Cardiac fibroblast (primary cell): Measurements from ENCODE around the gene RANBP9.

Source experiments
- DNase-seq, 2 donors: peaks; one replicate each; pipeline versions ENCODE4 v3.0.0 to v3.0.0-alpha.2; 2010; ENCODE audit warnings: low read depth in 2 of 2
- H3K4me3 ChIP-seq, 2 donors: replicated peaks in 1 of 2; 1 replicate in 1 of 2; 2 replicates in 1 of 2; pipeline ENCODE4 v1.5.1; 2011; ENCODE audit warnings: low read depth in 2 of 2, low read length in 2 of 2, mild to moderate bottlenecking in 2 of 2, moderate library complexity in 1 of 2
- CTCF ChIP-seq: IDR thresholded peaks from one replicate; pipeline ENCODE4 v1.5.1; 2011; ENCODE audit warnings: low read depth, mild to moderate bottlenecking, low read length, inconsistent platforms

RANBP9 gene

GRCh38 chr6:13597073-13597472 lies 114.6 kb downstream of the RANBP9 start:
- DNase-seq: no peak
- H3K4me3 ChIP-seq: no peak overlapping the region
- TF ChIP-seq CTCF: no peak

DNA sequence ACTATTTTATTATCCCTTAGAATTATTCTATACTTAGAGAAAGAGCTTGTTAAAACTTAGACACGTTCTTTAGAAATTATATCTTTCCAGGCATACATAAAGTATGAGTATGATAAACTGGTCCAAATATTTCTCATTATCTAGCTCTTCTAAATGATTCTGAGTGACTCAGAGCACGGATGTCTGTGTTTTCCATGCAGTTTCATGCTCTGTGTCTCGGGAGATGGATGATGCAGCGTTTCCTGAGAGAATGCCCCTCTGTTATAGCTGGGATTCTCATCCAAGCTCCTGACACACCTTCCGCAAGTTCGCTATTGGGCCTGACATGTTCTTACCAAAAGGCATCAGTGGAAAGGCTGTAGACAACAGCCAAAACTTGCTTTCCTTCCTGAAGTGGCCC lies 117.9 kb downstream of the RANBP9 start:
- TF ChIP-seq CTCF: no peak
- DNase-seq: peak; percentile 37 to 70

DNA sequence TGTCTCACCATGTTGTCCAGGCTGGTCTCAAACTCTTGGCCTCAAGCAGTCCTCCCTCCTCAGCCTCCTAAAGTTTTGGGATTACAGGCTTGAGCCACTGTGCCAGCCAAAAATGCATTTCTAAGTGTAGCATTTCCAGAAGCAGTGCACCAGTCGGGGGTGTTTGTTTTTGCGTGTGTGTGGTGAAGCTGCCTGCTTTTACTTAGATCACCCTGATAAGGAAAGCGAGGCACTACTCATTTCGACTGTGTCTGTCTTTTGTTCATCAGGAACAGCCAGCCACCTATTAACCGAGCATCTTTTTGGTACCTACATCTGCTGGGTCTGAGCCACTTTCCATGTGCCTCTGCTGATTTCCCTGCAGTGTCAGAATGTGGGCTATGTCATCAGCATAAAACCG lies 118.5 kb downstream of the RANBP9 start:
- DNase-seq: no peak
- no peak for TF ChIP-seq CTCF
- no peak overlapping the region for H3K4me3 ChIP-seq

More for the DNA sequence above, 117.9 kb downstream of the RANBP9 start:
- no peak overlapping the region for H3K4me3 ChIP-seq

- no peak for DNase-seq
- TF ChIP-seq CTCF: no peak
These were observed 120.3 kb downstream of the RANBP9 start for GRCh38 chr6:13591205-13591921.

DNA sequence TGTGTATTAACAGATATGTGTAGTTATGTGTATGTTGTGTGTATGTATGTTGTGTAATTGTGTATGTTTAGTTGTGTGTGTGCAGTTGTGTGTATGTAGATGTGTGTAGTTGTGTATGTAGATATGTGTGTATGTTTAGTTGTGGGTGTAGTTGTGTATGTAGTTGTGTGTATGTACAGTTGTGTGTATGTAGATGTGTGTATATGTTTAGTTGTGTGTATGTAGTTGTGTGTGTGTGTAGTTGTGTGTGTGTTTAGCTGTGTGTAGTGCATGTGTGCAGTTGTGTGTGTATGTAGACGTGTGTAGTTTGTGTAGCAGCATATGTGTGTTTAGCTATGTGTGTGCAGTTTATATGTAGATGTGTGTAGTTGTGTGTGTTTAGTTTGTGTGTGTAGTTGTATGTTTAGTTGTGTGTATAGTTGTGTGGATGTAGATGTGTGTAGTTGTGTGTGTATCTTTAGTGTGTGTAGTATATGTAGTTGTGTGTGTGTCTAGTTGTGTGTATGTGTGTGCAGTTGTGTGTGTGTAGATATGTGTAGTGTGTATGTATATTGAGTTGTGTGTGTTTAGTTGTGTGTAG lies 121.0 kb downstream of the RANBP9 start:
- no peak overlapping the region for H3K4me3 ChIP-seq
- DNase-seq: no peak
- TF ChIP-seq CTCF: no peak

More at GRCh38 chr6:13591205-13591921, 120.3 kb downstream of the RANBP9 start:
- H3K4me3 ChIP-seq: no peak overlapping the region

- no peak overlapping the region for H3K4me3 ChIP-seq
- DNase-seq: no peak
- TF ChIP-seq CTCF: no peak
These were observed 121.8 kb downstream of the RANBP9 start for GRCh38 chr6:13589801-13590200.
